GM18907 (cell line): ENCODE data around the gene ZNF384.
"Not testable (repeated sequence)": the region's sequence is repeated elsewhere in the genome, so short reads cannot be mapped to it uniquely, and the experiment has no call there.

Experiments
- ATAC-seq: cut with Tn5 transposase; IDR thresholded peaks from one replicate; pipeline ENCODE4 v1.9.1; 2021; ENCODE audit warnings: mild to moderate bottlenecking, moderate library complexity; ENCODE audit not compliant: unreplicated experiment

Gene ZNF384

DNA sequence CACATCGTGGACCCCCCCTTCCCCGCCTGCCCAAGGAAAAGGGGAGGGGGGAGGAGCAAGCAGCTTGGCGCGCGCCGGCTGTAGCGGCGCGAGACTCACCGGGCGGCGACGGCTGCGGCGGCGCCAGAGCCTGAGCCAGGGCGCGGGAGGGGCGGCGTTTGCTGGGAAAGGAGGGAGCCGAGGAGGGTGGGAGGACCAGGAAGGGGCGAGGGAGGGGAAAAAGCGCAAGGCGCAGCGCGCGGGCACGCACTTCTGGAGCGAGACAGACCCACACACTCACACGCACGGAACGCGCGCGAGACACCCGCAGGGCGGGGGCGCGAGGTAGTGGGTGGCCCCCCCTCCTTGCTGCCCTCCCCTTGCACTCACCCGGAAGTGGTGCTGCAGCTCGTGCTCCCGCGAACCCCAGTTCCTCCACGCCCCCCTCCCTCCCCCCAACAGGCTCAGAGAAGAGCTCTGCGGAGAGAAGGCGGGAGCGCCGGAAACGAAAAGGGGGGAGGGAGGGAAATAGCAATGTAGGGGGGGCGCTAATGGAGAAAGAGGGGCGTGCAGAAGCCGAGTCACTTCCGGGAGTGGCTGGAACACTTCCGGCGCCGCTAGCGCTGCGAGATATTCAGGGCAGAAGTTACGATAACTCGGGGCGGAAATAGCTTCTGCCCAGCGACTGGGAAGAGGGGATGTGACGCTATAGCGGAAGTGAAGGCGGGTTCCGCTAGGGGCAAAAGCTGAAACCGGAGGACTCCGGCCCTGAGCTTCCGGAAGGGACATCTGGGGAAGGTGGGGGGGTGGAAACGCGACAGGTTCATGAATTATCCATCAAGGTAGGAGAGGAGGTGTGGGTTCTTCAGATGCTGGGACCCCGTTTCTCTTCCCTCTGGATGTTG, at the start of gene ZNF384:
Gene ZNF384, minus strand, starts transcription at position 377 of the 884 bp plus-strand sequence. CDS start 9,855 bp downstream, outside the sequence.
- peak; percentile 82 for ATAC-seq

DNA sequence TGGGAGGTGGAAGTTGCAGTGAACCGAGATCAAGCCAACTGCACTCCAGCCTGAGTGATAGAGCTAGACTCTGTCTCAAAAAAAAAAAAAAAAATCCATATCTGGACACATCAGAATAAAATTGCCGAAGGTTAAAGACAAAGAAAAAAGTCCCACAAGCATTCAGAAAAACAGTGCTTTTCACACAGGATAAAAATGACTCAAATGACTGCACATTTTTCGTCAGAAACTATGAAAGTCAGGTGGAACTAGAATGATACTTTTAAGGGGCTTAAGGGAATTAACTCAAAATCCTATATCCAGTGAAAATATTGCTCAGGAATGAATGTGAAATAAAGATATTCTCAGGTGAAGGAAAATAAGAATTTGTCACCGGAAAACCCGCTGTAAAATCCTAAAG, 47.6 kb upstream of the ZNF384 start:
- no peak for ATAC-seq

DNA sequence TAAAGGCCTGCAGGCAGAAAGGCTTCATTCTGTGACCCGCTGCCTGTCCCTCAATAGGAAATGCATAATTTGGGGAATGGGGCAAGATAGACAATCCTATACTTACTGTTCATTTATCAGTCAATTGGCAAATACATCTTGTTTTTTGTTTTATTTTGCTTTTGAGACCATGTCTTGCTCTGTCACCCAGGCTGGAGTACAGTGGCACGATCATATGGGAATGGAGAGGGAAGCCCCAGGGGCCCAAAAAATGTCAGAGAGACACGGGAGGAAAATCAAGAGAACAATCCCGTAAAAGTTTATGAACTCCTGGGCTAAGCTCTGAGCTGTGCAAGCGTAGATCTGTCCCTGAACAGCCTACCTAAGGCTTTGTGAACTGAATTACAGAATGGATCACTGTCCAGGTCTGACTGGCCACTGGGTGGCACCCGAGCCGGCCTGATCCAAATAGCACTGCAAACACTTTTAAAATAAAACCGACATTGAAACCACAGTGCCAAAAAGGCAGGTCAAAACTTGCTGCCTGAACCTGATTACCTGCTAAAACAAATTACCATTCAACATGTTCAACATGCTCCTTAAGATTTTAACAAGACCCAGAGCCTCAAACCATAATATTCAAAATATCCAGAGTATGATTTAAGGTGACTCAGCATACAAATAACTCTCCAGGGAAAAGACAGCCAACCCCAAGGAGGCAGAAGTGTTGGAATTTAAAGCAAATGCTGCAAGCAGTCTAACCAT, 46.4 kb upstream of the ZNF384 start:
- no peak for ATAC-seq

DNA sequence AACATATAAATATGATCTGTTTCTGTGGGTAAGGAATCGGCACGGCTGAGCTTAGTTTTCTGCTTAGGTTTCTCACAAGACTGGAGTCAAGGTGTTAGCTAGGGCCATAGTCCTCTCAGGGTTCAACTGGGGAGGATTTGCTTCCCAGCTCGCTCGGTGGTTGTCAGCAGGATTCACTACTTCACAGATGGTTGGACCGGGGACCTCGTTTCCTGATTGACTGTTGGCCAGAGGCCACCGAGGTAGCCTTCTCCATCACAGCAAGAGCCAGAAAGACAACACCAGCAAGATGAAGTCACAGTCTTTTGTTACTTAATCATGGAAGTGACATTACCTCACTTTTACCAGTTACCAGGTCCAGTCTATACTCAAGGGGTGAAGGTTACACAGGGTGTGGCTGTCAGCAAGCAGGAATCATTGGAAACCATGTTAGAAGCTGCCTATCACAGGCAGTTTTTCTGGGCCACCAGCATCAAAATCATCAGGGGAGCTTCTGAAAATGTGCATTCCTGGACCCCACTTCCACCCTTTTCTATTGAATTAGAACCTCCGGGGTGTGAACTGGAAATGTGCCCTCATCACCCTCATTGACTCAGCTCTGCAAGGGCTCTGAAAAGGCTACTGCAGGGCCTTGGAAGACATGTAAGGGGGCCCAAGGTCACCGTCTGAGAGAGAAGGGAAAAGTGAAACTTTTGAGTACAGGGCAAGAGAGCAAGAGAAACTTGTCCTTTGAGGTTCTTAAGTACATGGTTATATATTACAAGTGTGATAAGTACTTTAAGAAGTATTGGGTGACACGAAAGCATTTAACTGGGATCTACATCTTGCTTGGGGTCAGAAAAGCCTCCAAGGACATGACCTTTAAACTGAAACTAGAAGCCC, 45.6 kb upstream of the ZNF384 start:
- no peak for ATAC-seq

DNA sequence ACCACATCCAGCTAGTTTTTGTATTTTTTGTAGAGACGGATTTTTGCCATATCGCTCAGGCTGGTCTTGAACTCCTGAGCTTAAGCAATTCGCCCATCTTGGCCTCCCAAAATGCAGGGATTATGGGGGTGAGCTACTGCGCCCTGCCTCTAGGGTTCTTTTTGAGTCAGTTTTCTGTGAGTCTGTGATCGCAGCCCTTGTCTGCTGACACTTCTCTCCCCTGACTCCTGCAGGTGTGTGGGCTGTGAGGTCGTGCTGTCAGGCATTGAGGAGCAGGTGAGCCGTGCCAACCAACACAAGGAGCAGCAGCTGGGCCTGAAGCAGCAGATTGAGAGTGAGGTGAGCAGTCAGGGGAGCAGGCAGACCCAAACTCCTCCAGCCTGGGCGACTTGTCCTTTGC, 41.0 kb upstream of the ZNF384 start:
- no peak for ATAC-seq

DNA sequence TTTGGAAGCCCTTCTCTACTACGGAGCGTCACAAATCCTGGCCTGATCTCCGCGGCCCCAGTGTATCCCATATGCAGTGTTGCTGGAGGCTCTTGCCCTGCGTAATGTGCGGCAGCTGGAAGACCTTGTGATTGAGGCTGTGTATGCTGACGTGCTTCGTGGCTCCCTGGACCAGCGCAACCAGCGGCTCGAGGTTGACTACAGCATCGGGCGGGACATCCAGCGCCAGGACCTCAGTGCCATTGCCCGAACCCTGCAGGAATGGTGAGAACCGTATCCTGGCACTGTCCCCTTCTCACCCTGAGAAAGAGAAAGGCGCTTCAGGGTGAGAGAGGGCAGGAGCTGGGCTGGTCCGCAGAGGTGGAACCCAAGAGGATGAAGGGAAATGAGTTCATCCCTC, 40.0 kb upstream of the ZNF384 start:
- ATAC-seq: no peak

DNA sequence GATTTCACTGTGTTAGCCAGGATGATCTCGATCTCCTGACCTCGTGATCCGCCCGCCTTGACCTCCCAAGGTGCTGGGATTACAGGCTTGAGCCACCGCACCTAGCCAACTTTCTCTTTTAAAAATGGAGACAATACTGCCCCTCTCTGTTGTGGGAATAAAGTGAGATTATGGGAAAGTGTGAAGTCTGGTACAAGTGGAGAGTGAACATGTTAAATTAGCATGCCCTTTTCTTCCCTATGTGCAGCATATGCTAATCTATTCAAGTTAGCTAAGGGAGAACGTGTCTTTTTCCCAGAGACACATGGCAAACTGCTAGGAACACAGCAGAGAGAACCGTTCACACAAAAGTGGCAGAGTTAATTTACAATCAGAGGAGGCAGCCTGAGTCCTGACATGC, 36.2 kb upstream of the ZNF384 start:
- ATAC-seq: no peak

DNA sequence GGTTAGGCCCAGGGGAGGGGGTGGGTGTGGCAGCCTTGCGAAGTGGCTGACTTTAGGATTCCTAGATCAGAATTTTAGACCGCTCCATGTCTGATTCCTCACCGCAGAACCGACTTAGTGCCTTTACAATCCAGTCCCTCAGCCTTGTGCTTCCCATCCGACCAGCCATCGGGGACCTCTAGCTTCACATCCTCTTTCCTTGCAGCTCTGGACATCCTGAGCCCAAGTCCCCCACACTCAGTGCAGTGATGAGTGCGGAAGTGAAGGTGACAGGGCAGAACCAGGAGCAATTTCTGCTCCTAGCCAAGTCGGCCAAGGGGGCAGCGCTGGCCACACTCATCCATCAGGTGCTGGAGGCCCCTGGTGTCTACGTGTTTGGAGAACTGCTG, 35.2 kb upstream of the ZNF384 start:
- peak; percentile 32 for ATAC-seq

DNA sequence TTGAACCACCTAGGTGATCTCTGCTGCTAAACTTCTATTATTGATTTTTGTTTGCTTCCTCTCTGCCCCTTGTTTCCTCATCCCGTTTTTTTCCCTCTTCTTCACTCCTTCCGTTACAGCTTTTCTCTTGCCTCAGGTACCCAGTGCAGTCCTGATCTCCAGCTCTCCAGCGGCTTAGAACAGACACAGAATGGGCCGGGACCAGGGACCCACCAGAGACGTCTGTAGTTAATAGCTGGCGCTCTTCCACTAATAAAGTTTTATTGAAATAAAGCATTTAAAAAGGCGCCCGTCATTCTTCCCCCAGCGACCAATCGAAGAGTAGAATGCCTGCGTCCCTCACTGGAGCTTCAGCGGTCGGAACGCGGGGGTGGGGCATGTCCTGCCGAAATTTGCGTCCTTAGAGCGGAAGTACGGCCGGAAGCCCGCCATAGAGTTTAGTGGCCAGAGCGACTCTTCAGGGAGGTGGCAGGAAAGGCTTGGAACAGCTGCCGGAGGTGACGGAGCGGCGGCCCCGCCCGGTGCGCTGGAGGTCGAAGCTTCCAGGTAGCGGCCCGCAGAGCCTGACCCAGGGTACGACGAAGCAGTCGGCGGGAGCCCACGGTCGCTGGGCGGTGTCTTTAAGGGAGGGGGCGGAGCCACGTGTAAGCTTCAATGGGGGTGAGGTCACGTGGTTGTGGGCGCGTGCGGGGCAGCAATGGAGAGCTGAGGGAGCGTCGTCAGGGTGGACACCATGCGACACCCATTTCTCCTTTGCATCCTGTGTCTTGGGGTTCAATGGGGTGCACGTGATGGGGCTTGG, 34.6 kb upstream of the ZNF384 start, which contains the start of gene COPS7A:
Gene COPS7A, plus strand, starts transcription at position 440 of the 802 bp plus-strand sequence. CDS start 611 bp downstream, outside the sequence.
- ATAC-seq: peak; percentile 91

DNA sequence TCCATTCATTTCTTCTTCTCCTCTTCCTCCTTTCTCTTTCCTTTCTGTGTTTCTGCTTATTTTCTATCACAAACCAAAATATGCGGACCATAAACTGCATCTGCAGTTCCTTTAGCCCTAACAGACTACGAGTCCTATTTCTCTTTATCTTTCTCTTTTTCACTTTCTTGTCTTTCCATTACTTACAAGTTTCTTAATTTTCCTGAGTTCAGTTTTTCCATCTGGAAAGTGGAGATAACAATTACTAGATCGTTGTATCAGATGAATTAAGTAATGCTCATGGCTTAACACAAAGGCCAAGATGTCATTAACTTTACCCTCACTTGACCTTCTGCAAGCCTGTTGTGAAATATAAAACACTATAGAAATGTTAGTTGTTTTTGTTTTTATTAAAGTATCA, 33.7 kb upstream of the ZNF384 start:
- ATAC-seq: no peak

DNA sequence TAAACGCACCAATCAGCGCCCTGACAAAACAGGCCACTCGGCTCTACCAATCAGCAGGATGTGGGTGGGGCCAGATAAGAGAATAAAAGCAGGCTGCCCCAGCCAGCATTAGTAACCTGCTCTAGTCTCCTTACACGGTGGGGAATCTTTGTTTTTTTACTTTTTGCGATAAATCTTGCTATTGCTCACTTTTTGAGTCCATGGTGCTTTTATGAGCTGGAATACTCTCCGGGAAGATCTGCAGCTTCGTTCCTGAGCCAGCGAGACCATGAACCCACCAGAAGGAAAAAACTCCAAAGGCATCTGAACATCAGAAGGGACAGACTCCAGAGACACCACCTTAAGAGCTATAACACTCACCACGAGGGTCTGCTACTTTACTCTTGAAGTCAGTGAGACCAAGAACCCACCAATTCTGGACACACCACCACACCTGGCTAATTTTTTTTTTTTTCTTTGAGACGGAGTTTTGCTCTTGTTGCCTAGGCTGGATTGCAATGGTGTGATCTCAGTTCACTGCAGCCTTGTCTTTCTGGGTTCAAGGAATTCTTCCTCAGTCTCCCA, 27.8 kb upstream of the ZNF384 start:
- no peak for ATAC-seq

DNA sequence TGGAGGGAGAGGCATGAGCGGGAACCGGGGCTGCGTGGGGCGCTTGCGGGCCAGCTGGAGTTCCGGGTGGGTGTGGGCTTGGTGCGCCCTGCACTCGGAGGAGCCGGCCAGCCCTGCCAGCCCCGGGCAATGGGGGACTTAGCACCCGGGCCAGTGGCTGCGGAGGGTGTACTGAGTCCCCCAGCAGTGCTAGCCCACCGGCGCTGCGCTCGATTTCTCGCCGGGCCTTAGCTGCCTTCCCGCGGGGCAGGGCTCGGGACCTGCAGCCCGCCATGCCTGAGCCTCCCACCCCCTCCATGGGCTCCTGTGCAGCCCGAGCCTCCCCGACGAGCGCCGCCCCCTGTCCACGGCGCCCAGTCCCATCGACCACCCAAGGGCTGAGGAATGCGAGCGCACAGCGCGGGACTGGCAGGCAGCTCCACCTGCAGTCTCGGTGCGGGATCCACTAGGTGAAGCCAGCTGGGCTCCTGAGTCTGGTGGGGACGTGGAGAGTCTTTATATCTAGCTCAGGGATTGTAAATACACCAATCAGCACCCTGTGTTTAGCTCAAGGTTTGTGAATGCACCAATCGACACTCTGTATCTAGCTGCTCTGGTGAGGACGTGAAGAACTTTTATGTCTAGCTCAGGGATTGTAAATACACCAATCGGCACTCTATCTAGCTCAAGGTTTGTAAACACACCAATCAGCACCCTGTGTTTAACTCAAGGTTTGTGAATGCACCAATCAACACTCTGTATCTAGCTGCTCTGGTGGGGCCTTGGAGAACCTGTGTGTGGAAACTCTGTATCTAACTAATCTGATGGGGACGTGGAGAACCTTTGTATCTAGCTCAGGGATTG, 27.1 kb upstream of the ZNF384 start:
- ATAC-seq: not testable (repeated sequence)

DNA sequence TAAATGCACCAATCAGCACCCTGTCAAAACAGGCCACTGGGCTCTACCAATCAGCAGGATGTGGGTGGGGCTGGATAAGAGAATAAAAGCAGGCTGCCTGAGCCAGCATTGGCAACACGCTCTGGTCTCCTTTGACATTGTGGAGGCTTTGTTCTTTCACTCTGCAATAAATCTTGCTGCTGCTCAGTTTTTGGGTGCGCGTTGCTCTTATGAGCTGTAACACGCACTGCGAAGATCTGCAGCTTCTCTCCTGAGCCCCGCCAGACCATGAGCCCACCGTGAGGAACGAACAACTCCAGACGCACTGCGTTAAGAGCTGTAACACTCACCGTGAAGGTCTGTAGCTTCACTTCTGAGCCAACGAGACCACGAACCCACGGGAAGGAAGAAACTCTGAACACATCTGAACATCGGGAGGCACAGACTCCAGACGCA, 19.8 kb upstream of the ZNF384 start:
- ATAC-seq: no peak

DNA sequence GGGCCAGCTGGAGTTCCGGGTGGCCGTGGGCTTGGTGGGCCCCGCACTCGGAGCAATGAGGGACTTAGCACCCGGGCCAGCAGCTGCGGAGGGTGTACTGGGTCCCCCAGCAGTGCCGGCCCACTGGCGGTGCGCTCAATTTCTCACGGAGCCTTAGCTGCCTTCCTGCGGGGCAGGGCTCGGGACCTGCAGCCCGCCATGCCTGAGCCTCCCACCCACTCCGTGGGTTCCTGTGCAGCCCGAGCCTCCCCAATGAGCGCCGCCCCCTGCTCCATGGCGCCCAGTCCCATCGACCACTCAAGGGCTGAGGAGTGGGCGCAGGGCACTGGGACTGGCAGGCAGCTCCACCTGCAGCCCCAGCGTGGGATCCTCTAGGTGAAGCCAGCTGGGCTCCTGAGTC, 19.2 kb upstream of the ZNF384 start:
- ATAC-seq: not testable (repeated sequence)

DNA sequence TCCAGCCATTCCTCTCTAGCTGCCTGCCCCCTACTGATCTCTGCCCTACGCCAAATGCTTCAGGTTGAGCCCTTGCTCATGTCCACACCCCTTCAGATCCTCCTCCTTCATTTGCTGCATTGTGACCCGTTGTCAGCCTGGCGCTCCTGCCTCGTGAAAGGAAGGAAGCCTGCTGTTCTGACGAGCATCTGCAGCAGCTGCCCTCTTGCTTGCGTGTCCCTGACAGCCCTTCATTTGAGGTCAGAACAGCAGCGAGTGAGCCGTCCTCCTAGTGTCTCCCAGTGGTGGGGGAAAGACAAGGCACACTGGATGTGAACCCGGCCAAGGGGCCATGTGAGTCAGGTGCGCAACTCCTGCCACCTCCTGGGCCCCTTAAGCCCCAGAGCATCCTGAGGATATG, 14.5 kb upstream of the ZNF384 start:
- no peak for ATAC-seq

DNA sequence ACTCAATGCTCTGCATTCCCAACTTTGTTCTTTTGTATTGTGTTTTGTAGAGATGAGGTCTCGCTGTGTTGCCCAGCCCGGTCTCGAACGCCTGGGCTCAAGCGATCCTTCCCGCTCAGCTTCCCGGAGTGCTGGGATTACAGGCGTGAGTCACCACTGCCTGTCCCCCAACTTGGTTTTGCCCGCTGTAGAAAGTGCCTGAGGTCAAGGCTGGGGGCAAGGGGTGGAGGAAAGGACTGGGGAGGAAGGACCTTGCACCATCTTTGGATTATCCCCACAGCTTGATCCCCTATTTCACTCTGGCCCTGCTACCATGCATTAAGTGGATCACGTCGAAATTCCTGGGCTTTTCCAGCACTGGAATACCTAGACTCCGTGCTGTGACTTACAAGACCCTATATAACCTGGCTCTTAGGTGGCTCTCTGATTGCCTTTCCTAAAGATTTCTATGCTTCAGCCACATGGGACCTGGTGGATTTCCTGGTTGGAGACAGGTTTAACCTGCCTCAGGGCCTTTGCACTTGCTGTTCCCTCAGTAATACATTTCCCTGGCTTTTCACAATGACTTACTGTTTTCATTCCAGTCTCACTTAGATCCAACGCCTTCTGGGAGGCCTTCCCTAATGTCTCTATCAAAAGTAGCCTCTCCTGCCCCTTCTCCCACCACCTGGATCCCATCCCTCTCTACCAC, 12.0 kb upstream of the ZNF384 start:
- no peak for ATAC-seq

DNA sequence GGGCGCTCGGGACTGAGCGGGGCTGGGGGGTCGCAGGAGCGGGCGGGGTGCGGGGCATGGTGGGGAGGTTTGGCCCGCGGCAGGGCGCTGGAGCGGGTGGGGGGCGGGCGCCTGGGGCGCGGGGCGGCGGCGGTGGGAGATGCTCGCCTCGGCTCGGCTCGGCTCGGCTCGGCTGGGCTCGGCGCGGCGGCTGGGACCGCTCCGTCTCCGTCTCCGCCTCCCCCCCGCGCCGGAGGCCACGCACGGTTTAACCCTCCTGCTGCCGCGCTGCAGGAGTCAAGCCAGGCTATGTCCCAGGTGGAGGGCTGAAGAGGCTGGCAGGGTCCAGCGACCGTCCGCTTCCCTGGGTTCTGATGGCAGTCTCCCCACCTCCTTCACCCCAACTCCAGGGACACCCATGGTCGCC, 11.5 kb upstream of the ZNF384 start, which contains the start of gene PIANP:
Gene PIANP, minus strand, starts transcription at position 170 of the 406 bp plus-strand sequence. CDS start 2,754 bp downstream, outside the sequence.
- ATAC-seq: no peak

DNA sequence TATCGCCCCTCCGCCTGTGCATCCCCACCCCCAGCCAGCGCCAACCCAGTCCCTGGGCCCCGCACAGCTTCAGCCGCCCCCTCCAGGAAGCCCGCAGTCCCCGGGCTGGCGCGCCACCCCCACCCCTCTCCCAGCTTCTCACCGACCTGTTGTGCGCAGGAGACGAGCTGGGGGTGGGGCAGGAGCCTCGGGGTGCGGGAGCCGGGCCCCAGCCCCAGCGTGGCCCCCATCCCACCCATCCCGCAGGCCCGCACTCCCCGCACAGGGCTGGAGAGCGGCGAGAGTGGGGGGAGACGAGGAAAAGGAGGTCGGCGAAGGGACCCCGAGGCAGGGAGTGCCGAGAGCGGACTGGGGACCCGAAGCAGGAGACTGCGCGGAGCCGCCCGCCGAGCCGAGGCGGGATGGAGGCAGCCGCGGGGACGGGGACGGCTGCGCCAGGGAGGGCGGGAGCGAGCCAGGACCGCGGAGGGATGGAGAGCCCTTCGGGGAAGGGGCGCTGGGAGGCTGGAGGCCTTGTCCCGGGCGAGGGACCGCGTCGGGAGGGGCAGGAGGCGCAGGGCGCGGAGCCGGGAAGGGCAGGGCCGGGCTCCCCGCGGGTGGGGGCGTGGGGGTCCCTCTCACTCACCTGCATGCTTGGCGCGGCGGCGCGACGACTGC, 10.9 kb upstream of the ZNF384 start:
- no peak for ATAC-seq
